A549 (cell line): ENCODE data around the gene GGCX. TPM values are rescaled to one million over a fixed set of nuclear protein-coding genes. Genes with fewer than 3 reads are reported as not detected.

Experiments
- ATAC-seq, 2 experiments: fragments of 200-7000 bp in 1 of 2; fragments of >200 bp in 1 of 2; cut with Nextera tagmentation in 1 of 2; cut with Tn5 transposase in 1 of 2; 3 replicates each; pipeline versions ENCODE4 v1.8.0 to v1.9.1; 2018 to 2020; ENCODE audit warnings: mild to moderate bottlenecking in 1 of 2, moderate library complexity in 1 of 2
- CTCF ChIA-PET: fragments of 300-600 bp; sonication (Branson Sonifier 250); formaldehyde crosslinking; extraction: SDS; loops from one replicate; lab custom pipeline; 2021; ENCODE audit warnings: antibody characterized with exemption, inconsistent platforms; lab: Yijun Ruan, JAX
- POLR2A ChIA-PET: fragments of 350-600 bp; formaldehyde crosslinking; extraction: SDS; loops from one replicate; lab custom pipeline; 2021; ENCODE audit warnings: antibody characterized with exemption, inconsistent platforms; lab: Yijun Ruan, JAX
- DNase-seq, 2 experiments: peaks; one replicate each; pipeline versions ENCODE4 v3.0.0 to v3.0.0-alpha.2; 2011 to 2016; ENCODE audit warnings: low read depth in 1 of 2, low spot score in 1 of 2
- FAIRE-seq: peaks from 2 replicates; lab custom pipeline; 2011; peaks lifted over from hg19 to GRCh38; lab: Jason Lieb, UNC
- H3K27ac ChIP-seq, 2 experiments: fragments of >200 bp; sonication (Bioruptor Twin); formaldehyde crosslinking; 3 replicates each; pipeline ENCODE4 v1.5.1; 2016 to 2017
- H3K4me1 ChIP-seq: fragments of >200 bp; sonication (Bioruptor Twin); formaldehyde crosslinking; 3 replicates; pipeline ENCODE4 v1.6.1; 2016
- H3K4me2 ChIP-seq: fragments of >200 bp; sonication (Bioruptor Twin); formaldehyde crosslinking; 3 replicates; pipeline ENCODE4 v1.6.1; 2016
- H3K4me3 ChIP-seq: fragments of >200 bp; sonication (Bioruptor Twin); formaldehyde crosslinking; 3 replicates; pipeline ENCODE4 v1.5.1; 2016
- H3K9me3 ChIP-seq: fragments of >200 bp; sonication (Bioruptor Twin); formaldehyde crosslinking; 3 replicates; pipeline ENCODE4 v1.6.1; 2016
- ATOH8 ChIP-seq: fragments of 250-450 bp; sonication (Bioruptor Pico); IDR thresholded peaks from 2 replicates; pipeline ENCODE4 v1.5.0; 2020; ENCODE audit warnings: low read depth, mild to moderate bottlenecking, moderate library complexity
- BHLHE40 ChIP-seq: IDR thresholded peaks from 2 replicates; pipeline ENCODE4 v1.6.1; 2012; ENCODE audit warnings: low read depth, low read length, inconsistent platforms
- CEBPB ChIP-seq, 2 experiments: fragments of >200 bp in 1 of 2; sonication (Bioruptor Twin) in 1 of 2; formaldehyde crosslinking in 1 of 2; IDR thresholded peaks; 2 replicates each; pipeline ENCODE4 v1.6.1; 2012 to 2016
- CHD4 ChIP-seq: fragments of 200-600 bp; sonication (generic); IDR thresholded peaks from 2 replicates; pipeline ENCODE4 v1.6.1; 2016; ENCODE audit warnings: antibody characterized with exemption, mild to moderate bottlenecking, borderline replicate concordance
- EHF ChIP-seq: fragments of 250-450 bp; sonication (Bioruptor Pico); IDR thresholded peaks from 2 replicates; pipeline ENCODE4 v1.5.0; 2020; ENCODE audit warnings: mild to moderate bottlenecking
- ELK1 ChIP-seq: fragments of 150-350 bp; IDR thresholded peaks from 2 replicates; pipeline ENCODE4 v1.6.1; 2014; ENCODE audit warnings: low read depth, mild to moderate bottlenecking, low read length
- FOSL2 ChIP-seq, 2 experiments: fragments of 450-650 bp in 1 of 2; fragments of >200 bp in 1 of 2; sonication (Bioruptor Twin) in 1 of 2; formaldehyde crosslinking; IDR thresholded peaks; 2 replicates each; pipeline versions ENCODE4 v1.5.0 to v1.6.1; 2016 to 2020; ENCODE audit warnings: mild to moderate bottlenecking in 1 of 2, moderate library complexity in 1 of 2
- HDAC2 ChIP-seq: fragments of 200-600 bp; sonication (generic); IDR thresholded peaks from 2 replicates; pipeline ENCODE4 v1.6.1; 2016
- HES2 ChIP-seq: fragments of >200 bp; sonication (Bioruptor Twin); formaldehyde crosslinking; IDR thresholded peaks from 2 replicates; pipeline ENCODE4 v1.6.1; 2016
- HOXB5 ChIP-seq: fragments of 250-450 bp; sonication (Bioruptor Pico); IDR thresholded peaks from 2 replicates; pipeline ENCODE4 v1.5.0; 2020; ENCODE audit warnings: mild to moderate bottlenecking, moderate library complexity
- MAFK ChIP-seq: fragments of 450-650 bp; IDR thresholded peaks from 2 replicates; pipeline ENCODE4 v1.6.1; 2014; ENCODE audit not compliant: partially characterized antibody
- NR3C1 ChIP-seq: fragments of >200 bp; sonication (Bioruptor Twin); formaldehyde crosslinking; IDR thresholded peaks from 3 replicates; pipeline ENCODE4 v1.6.1; 2017
- REST ChIP-seq: fragments of 200-600 bp; sonication (generic); IDR thresholded peaks from 2 replicates; pipeline ENCODE4 v1.6.1; 2016; ENCODE audit warnings: antibody characterized with exemption, mild to moderate bottlenecking, moderate library complexity
- WGBS: methylation state at CpG from one replicate; pipeline ENCODE4 v1.1.6; 2017; ENCODE audit errors: missing lambda C conversion rate; 5-methylcytosine and 5-hydroxymethylcytosine counted together
- polyA plus RNA-seq, 4 experiments: library from polyadenylated mRNA; depleted of rRNA in 3 of 4; stranded (reverse); fragments of >200 nt; fragmentation: RNase III in 1 of 4; extraction: RNeasy Plus Mini Kit Qiagen cat#74134 plus additional on column Dnase treatment in 1 of 4; gene quantifications; 2 replicates in 3 of 4; 3 replicates in 1 of 4; pipeline ENCODE4 v1.2.3, GENCODE V29; 2011 to 2017

The GGCX gene
- polyA plus RNA-seq, 2 of the 4 experiments (the other 2 are of a cell fraction), result 39.0 to 55.1 TPM

GRCh38 chr2:85577386-85578242 lies 16.3 kb upstream of the GGCX start, which contains the start of gene VAMP8:
VAMP8 (plus strand) TSS chr2:85577586; CDS start chr2:85577647, 61 bp downstream.
- no peaks in the 10 kb centered on the region for H3K9me3 ChIP-seq
- peaks cover 5% of the 10 kb centered on the region; the same call in 1 of the 3 replicates for H3K4me1 ChIP-seq
- peak within 1 kb of the TSS; percentile 62 for H3K4me2 ChIP-seq
- ChIA-PET CTCF (interaction anchor here (0.6 to 1.5 kb wide), 4 partner anchors 25 to 156 kb away, joined by 3 to 4 read pairs (median 3); partner anchors contain the start of gene USP39), POLR2A (no interaction called here)
- H3K27ac ChIP-seq, result peak within 1 kb of the TSS; percentile 52 to 65
- DNase-seq, result peak in 1 of 2 experiments; percentile 40
- H3K4me3 ChIP-seq, result peak within 1 kb of the TSS; percentile 29
- ATAC-seq, result peak; percentile 60 to 79
- no peak for FAIRE-seq
- WGBS, result 58% methylated on average over 19 of the region's 19 CpGs
- no peak for TF ChIP-seq NR3C1
- TF ChIP-seq MAFK, result peak; percentile 46

GRCh38 chr2:85577063-85577385 lies 15.7 kb upstream of the GGCX start:
- WGBS, result 64% methylated on average over 3 of the region's 3 CpGs
- DNase-seq (no peak), FAIRE-seq (no peak), ATAC-seq (no peak)
- Histone ChIP-seq H3K4me1 (peaks cover 5% of the 10 kb centered on the region; the same call in 1 of the 3 replicates), H3K27ac (peak overlapping the region; percentile 52 to 65; a peak in 5 of 6 replicates), H3K4me3 (no peak overlapping the region), H3K4me2 (peak overlapping the region; percentile 62), H3K9me3 (no peaks in the 10 kb centered on the region)
- TF ChIP-seq FOSL2 (IDR thresholded peaks at IDR 0.05), result no peak
- no peak for TF ChIP-seq FOSL2 (CRISPR knock-in tag; IDR thresholded peaks at IDR 0.05)
- POLR2A ChIA-PET, result no interaction called here
- CTCF ChIA-PET, result interaction anchor here (0.6 to 1.5 kb wide), 4 partner anchors 14 to 156 kb away, joined by 3 to 4 read pairs (median 4); partner anchors contain the start of gene USP39

GRCh38 chr2:85575739-85576138 lies 14.4 kb upstream of the GGCX start:
- CTCF ChIA-PET, result interaction anchor here (0.6 to 1.5 kb wide), 3 partner anchors 15 to 332 kb away, joined by 3 to 4 read pairs (median 3); no protein-coding TSS in a partner anchor
- H3K27ac ChIP-seq, result no peak overlapping the region
- POLR2A ChIA-PET, result no interaction called here

GRCh38 chr2:85566265-85566664 lies 5.0 kb upstream of the GGCX start:
- Histone ChIP-seq H3K4me1 (no peaks in the 10 kb centered on the region), H3K4me2 (no peak overlapping the region), H3K9me3 (no peaks in the 10 kb centered on the region), H3K27ac (no peak overlapping the region), H3K4me3 (no peak overlapping the region)
- no peak for TF ChIP-seq CHD4
- TF ChIP-seq BHLHE40, result no peak
- no peak for TF ChIP-seq HES2
- no peak for TF ChIP-seq REST
- no peak for TF ChIP-seq CEBPB (IDR thresholded peaks at IDR 0.05)
- TF ChIP-seq EHF (CRISPR knock-in tag), result no peak
- TF ChIP-seq HDAC2, result no peak
- TF ChIP-seq ATOH8 (CRISPR knock-in tag), result no peak
- TF ChIP-seq HOXB5 (CRISPR knock-in tag), result no peak
- TF ChIP-seq ELK1, result no peak
- ATAC-seq, result no peak
- WGBS, result 52% methylated on average over 4 of the region's 4 CpGs
- FAIRE-seq, result no peak
- CTCF ChIA-PET, result interaction anchor here (1.2 to 2.4 kb wide), 4 partner anchors 10 to 145 kb away, joined by 4 to 6 read pairs (median 6); no protein-coding TSS in a partner anchor
- no peak for DNase-seq
- POLR2A ChIA-PET, result no interaction called here

More at GRCh38 chr2:85575739-85576138, 14.4 kb upstream of the GGCX start:
- ATAC-seq (no peak), DNase-seq (no peak), FAIRE-seq (no peak)
- peaks cover 5% of the 10 kb centered on the region; the same call in 1 of the 3 replicates for H3K4me1 ChIP-seq
- no peak overlapping the region for H3K4me2 ChIP-seq
- TF ChIP-seq CHD4 (no peak), ELK1 (no peak), BHLHE40 (no peak)
- TF ChIP-seq, all 56 proteins: peak for 0
- WGBS, result 89% methylated on average over 8 of the region's 8 CpGs
- Histone ChIP-seq H3K9me3 (no peaks in the 10 kb centered on the region), H3K4me3 (no peak overlapping the region)
